ENCODE measurements around the gene PERCC1. TPM values are rescaled to one million over a fixed set of nuclear protein-coding genes. Genes with fewer than 3 reads are reported as not detected.

Gene PERCC1
- total and polyA plus RNA-seq, 2 of the 4 experiments (the other 2 are of a cell fraction): not detected

DNA sequence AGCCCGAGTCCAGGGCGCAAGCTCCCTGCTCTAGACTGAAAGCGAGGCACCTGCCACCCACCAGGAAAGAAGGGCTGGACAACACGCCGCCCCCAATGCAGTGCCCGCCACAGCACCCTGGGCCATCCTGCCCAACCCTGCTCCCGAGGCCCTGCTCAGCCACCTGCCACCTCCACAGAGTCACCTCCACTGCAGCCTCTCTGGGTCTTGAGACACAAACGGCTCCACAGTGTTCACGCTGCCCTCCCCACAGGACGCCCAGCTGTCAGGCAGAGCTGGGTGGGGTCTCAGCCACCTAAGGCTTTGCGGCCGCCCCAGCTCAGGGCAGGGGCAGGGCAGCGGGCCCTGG lies 34.7 kb downstream of the PERCC1 start:
- Histone ChIP-seq H3K4me3 (ENCODE audit: insufficient read depth, low read depth, low read length) (no peak overlapping the region), H2AK9ac (replicated peaks; ENCODE audit: low read depth, low read length, poor library complexity) (no peak overlapping the region), H2AK5ac (ENCODE audit: low read depth, low read length) (no peak overlapping the region), H4K8ac (ENCODE audit: low read depth in 2 of 2, low read length in 2 of 2) (no peak overlapping the region), H3K27ac (ENCODE audit: insufficient read depth, low read length) (no peak overlapping the region), H3K4ac (ENCODE audit: low read depth, low read length) (no peak overlapping the region), H2BK20ac (ENCODE audit: low read depth, low read length) (no peak overlapping the region), H3K56ac (ENCODE audit: extremely low read depth, insufficient read depth, low read length) (no peak overlapping the region), H3K4me1 (ENCODE audit: control insufficient read depth, insufficient read depth, low read length) (no peaks in the 10 kb centered on the region), H3K9me1 (ENCODE audit: insufficient read depth, low read length) (peaks cover 5% of the 10 kb centered on the region; the same call in 1 of the 2 replicates), H3K4me2 (ENCODE audit: low read depth, low read length) (no peak overlapping the region), H2BK120ac (ENCODE audit: low read depth, low read length) (no peak overlapping the region), H4K91ac (ENCODE audit: insufficient read depth, low read depth, low read length) (no peak overlapping the region), H3K9ac (ENCODE audit: low read depth, low read length) (no peak overlapping the region), H3K27me3 (ENCODE audit: control insufficient read depth, insufficient read depth, low read length) (no peaks in the 10 kb centered on the region), H4K5ac (ENCODE audit: low read depth, low read length) (no peak overlapping the region), H2AFZ (replicated peaks; ENCODE audit: low read length, poor library complexity) (no peak overlapping the region), H3K79me1 (ENCODE audit: low read depth in 1 of 2, low read length in 2 of 2) (peaks cover 20 to 44% of the 10 kb centered on the region in 2 experiments), H2BK5ac (ENCODE audit: low read depth, low read length, poor library complexity, severe bottlenecking) (no peak overlapping the region), H3K14ac (replicated peaks; ENCODE audit: low read depth, low read length) (no peak overlapping the region), H3K18ac (ENCODE audit: low read depth, low read length) (no peak overlapping the region), H3K36me3 (ENCODE audit: control insufficient read depth, insufficient read depth, low read length) (peaks cover 25% of the 10 kb centered on the region), H2BK15ac (ENCODE audit: low read depth, low read length) (no peak overlapping the region), H4K20me1 (ENCODE audit: insufficient read depth, low read length) (peaks cover 32% of the 10 kb centered on the region), H3K23ac (ENCODE audit: low read depth, low read length) (no peak overlapping the region), H3K9me3 (ENCODE audit: control insufficient read depth, insufficient read depth, low read length) (no peaks in the 10 kb centered on the region)
- 80% methylated on average over 3 of the region's 13 CpGs; no CpG with 5 or more reads in 1 of the 2 experiments for WGBS, 2 experiments (ENCODE audit: extremely low coverage in 2 of 2, insufficient read length in 1 of 2)
- no TSS peak for BruUV-seq (replicated peaks)
- no peak for TF ChIP-seq ELK1 (IDR thresholded peaks at IDR 0.05; ENCODE audit: borderline replicate concordance, low read depth, low read length)
- no peak for TF ChIP-seq MAZ (IDR thresholded peaks at IDR 0.05; ENCODE audit: borderline replicate concordance, low read depth, low read length)
- no peak for TF ChIP-seq MAFK (IDR thresholded peaks at IDR 0.05; ENCODE audit: low read depth, low read length)
- TF ChIP-seq NFE2L2 (IDR thresholded peaks at IDR 0.05; ENCODE audit: low read depth, low read length): no peak
- TF ChIP-seq MXI1 (IDR thresholded peaks at IDR 0.05; ENCODE audit: borderline replicate concordance, low read depth, low read length): no peak
- no peak for TF ChIP-seq POLR2A (IDR thresholded peaks at IDR 0.05; ENCODE audit: low read depth, low read length)
- TF ChIP-seq SMC3 (IDR thresholded peaks at IDR 0.05; ENCODE audit: low read depth, low read length): no peak
- TF ChIP-seq BHLHE40 (IDR thresholded peaks at IDR 0.05; ENCODE audit: low read depth, low read length): no peak
- TF ChIP-seq CHD1 (IDR thresholded peaks at IDR 0.05; ENCODE audit: low read depth, low read length): no peak
- TF ChIP-seq FOS (IDR thresholded peaks at IDR 0.05; ENCODE audit: low read depth, low read length): no peak
- TF ChIP-seq, protein P1, sequence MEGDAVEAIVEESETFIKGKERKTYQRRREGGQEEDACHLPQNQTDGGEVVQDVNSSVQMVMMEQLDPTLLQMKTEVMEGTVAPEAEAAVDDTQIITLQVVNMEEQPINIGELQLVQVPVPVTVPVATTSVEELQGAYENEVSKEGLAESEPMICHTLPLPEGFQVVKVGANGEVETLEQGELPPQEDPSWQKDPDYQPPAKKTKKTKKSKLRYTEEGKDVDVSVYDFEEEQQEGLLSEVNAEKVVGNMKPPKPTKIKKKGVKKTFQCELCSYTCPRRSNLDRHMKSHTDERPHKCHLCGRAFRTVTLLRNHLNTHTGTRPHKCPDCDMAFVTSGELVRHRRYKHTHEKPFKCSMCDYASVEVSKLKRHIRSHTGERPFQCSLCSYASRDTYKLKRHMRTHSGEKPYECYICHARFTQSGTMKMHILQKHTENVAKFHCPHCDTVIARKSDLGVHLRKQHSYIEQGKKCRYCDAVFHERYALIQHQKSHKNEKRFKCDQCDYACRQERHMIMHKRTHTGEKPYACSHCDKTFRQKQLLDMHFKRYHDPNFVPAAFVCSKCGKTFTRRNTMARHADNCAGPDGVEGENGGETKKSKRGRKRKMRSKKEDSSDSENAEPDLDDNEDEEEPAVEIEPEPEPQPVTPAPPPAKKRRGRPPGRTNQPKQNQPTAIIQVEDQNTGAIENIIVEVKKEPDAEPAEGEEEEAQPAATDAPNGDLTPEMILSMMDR (conservative IDR thresholded peaks at IDR 0.05; ENCODE audit: low read depth, low read length): no peak
- no peak for TF ChIP-seq CEBPB (IDR thresholded peaks at IDR 0.05; ENCODE audit: low read depth, low read length)
- TF ChIP-seq RCOR1 (IDR thresholded peaks at IDR 0.05; ENCODE audit: insufficient replicate concordance, low read length): no peak
- TF ChIP-seq USF2 (IDR thresholded peaks at IDR 0.05; ENCODE audit: low read depth, low read length): no peak
- no peak for TF ChIP-seq RAD21 (IDR thresholded peaks at IDR 0.05; ENCODE audit: low read length)
- TF ChIP-seq RFX5 (IDR thresholded peaks at IDR 0.05; ENCODE audit: low read depth, low read length): no peak
- intact Hi-C loops (cut with micrococcal nuclease) (no loop called here), in situ Hi-C loops (cut with MboI; ENCODE audit: low sequenced_read_pairs) (no loop called here), dilution Hi-C loops (cut with HindIII; ENCODE audit: low sequenced_read_pairs, unreplicated experiment) (no loop called here)
- ChIA-PET POLR2A (ENCODE audit: unreplicated experiment) (no interaction called here), CTCF (no interaction called here)
- DNase-seq (no peak), ATAC-seq (ENCODE audit: low read depth) (no peak)

Data from IMR-90 (cell line).